ENCODE results near the gene ULK1. TPM values are rescaled to one million over a fixed set of nuclear protein-coding genes. Genes with fewer than 3 reads are reported as not detected.

Gene ULK1
- total RNA-seq, 1 experiment from 2014 or later: 48.9 TPM

DNA sequence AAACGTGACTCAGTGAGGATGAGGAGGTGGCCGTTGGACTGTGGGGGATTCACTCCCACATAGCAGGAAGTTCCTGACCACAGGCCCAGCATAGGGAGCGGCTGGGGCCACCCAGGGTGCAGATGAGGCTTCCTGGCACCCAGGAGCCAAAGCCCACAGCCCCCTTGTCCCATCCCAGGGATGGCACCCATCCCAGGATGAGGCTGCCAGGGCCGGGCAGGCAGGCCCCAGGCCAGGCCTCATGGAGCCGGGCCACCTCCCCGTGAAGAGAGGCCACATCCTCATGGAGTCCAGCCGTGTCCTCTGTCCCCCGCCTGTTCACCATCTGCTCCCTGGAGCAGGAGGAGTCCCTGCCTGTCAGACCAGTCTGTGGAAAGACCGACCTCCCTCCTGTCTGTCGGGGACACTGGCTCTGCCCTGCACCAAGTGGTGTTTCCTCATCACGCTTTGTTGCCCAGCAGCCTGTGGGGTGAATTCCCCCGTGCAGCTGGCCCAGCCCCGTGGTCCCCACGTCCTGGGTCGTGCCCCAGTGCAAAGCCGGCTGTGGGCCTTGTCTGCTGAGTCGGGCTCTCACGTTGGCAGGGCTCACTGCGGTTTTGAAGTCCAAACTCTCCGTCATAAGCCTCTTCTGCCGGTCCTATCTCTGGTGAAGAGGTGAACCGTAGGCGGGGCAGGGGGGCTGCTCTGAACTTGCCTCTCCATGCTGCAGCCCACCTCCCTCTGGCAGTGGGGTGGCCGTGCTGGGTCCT, 41.7 kb upstream of the ULK1 start:
- intact Hi-C loops (cut with micrococcal nuclease; ENCODE audit: unreplicated experiment): no loop called here
- no peaks in the 10 kb centered on the region for H3K9me3 Mint-ChIP-seq (ENCODE audit: low read depth, unreplicated experiment)
- TF ChIP-seq, protein P1, sequence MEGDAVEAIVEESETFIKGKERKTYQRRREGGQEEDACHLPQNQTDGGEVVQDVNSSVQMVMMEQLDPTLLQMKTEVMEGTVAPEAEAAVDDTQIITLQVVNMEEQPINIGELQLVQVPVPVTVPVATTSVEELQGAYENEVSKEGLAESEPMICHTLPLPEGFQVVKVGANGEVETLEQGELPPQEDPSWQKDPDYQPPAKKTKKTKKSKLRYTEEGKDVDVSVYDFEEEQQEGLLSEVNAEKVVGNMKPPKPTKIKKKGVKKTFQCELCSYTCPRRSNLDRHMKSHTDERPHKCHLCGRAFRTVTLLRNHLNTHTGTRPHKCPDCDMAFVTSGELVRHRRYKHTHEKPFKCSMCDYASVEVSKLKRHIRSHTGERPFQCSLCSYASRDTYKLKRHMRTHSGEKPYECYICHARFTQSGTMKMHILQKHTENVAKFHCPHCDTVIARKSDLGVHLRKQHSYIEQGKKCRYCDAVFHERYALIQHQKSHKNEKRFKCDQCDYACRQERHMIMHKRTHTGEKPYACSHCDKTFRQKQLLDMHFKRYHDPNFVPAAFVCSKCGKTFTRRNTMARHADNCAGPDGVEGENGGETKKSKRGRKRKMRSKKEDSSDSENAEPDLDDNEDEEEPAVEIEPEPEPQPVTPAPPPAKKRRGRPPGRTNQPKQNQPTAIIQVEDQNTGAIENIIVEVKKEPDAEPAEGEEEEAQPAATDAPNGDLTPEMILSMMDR (IDR thresholded peaks at IDR 0.05; ENCODE audit: unreplicated experiment): no peak
- H3K36me3 Mint-ChIP-seq (ENCODE audit: insufficient read depth, unreplicated experiment): peaks cover 11% of the 10 kb centered on the region
- CTCF ChIA-PET: no interaction called here
- BruUV-seq (replicated peaks): no TSS peak
- no peak for DNase-seq
- H3K4me3 Mint-ChIP-seq (ENCODE audit: low read depth, unreplicated experiment): no peak overlapping the region
- H3K27ac Mint-ChIP-seq (ENCODE audit: unreplicated experiment): no peak overlapping the region
- peaks cover 21% of the 10 kb centered on the region for H3K4me1 Mint-ChIP-seq (ENCODE audit: low read depth, unreplicated experiment)
- H3K27me3 Mint-ChIP-seq (ENCODE audit: unreplicated experiment): peaks cover 41% of the 10 kb centered on the region

DNA sequence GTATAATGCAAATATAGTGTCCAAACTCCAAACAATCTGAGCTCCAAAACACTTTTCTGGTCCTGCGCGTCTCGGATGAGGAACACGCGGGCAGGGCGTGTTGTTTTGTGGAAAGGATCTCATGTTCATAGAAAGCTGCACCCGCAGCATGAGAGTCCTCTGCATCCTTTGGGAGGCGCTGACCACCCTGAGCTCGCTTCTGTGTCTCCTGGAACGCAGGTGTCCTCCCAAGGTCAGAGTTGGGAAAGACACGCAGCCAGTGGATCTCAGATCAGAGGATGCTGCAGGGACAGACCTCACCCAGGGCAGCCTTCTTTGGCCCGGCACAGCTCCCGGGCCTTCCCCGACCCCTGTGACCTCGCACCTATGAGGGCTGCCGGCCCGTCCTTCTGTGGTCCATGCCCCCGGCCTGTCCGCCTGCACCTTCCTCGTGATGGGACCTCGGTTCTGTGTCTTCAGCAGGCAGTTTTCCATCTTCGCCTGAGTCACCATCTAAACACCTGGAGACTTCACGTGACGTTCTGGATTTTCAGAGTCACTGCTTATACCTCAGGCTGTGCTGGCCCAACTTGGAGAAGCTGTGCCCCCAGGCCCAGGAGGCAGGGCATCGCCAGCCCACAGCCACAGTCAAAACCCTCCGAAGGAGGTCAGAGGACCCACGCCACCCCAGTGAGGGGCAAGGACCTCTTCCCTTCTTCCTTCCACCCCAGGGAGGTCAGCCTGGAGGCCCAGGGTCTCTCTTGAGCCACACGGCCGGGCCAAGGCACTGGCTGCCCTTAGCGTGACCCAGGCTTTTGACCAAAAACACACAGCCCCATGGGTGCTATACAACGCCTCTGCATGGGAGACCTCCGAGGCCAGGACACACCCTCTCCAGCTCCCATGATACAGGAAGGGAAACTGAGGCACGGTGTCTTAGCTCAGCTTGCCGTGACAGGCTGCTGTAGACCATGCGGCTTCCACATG, 40.3 kb upstream of the ULK1 start:
- Mint-ChIP-seq H3K36me3 (ENCODE audit: insufficient read depth, unreplicated experiment) (peaks cover 14% of the 10 kb centered on the region), H3K4me1 (ENCODE audit: low read depth, unreplicated experiment) (peaks cover 31% of the 10 kb centered on the region), H3K4me3 (ENCODE audit: low read depth, unreplicated experiment) (no peak overlapping the region), H3K27ac (ENCODE audit: unreplicated experiment) (no peak overlapping the region), H3K27me3 (ENCODE audit: unreplicated experiment) (peaks cover 29% of the 10 kb centered on the region), H3K9me3 (ENCODE audit: low read depth, unreplicated experiment) (no peaks in the 10 kb centered on the region)
- intact Hi-C loops (cut with micrococcal nuclease; ENCODE audit: unreplicated experiment): no loop called here
- TF ChIP-seq, protein P1 (IDR thresholded peaks at IDR 0.05; ENCODE audit: unreplicated experiment): no peak
- no TSS peak for BruUV-seq (replicated peaks)
- CTCF ChIA-PET: interaction anchor here (0.5 to 0.7 kb wide), 3 partner anchors 75 to 132 kb away, joined by 4 to 6 read pairs (median 6); partner anchors contain the start of gene PUS1
- no peak for DNase-seq

DNA sequence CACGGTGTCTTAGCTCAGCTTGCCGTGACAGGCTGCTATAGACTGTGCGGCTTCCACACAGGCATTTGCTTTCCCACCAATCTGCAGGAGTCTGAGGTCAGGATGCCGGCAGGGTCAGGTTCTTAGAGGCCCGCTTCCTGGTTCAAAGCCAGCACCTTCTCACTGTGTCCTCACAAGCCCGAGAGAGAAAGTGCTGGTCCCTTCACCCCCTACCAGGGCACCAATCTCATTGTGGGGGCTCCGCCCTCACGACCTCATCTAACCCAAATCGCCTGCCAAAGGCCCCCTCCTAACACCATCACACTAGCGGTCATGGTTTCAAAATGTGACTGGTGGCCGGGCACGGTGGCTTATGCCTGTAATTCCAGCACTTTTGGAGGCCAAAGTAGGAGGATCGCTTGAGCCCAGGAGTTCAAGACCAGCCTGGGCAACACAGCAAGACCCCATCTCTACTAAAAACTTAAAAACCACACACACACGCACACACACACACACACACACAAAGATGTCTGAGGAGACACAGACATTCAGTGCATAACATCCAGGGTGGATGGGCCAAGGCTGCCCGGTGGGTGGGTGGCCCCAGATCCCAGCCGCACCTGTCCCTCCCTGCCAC, 39.5 kb upstream of the ULK1 start:
- no peak overlapping the region for H3K4me3 Mint-ChIP-seq (ENCODE audit: low read depth, unreplicated experiment)
- no peak for DNase-seq
- H3K4me1 Mint-ChIP-seq (ENCODE audit: low read depth, unreplicated experiment): peaks cover 33% of the 10 kb centered on the region
- H3K36me3 Mint-ChIP-seq (ENCODE audit: insufficient read depth, unreplicated experiment): peaks cover 15% of the 10 kb centered on the region
- intact Hi-C loops (cut with micrococcal nuclease; ENCODE audit: unreplicated experiment): no loop called here
- no peaks in the 10 kb centered on the region for H3K9me3 Mint-ChIP-seq (ENCODE audit: low read depth, unreplicated experiment)
- CTCF ChIA-PET: no interaction called here
- H3K27ac Mint-ChIP-seq (ENCODE audit: unreplicated experiment): no peak overlapping the region
- TF ChIP-seq, protein P1 (IDR thresholded peaks at IDR 0.05; ENCODE audit: unreplicated experiment): no peak
- BruUV-seq (replicated peaks): no TSS peak
- H3K27me3 Mint-ChIP-seq (ENCODE audit: unreplicated experiment): peaks cover 25% of the 10 kb centered on the region

DNA sequence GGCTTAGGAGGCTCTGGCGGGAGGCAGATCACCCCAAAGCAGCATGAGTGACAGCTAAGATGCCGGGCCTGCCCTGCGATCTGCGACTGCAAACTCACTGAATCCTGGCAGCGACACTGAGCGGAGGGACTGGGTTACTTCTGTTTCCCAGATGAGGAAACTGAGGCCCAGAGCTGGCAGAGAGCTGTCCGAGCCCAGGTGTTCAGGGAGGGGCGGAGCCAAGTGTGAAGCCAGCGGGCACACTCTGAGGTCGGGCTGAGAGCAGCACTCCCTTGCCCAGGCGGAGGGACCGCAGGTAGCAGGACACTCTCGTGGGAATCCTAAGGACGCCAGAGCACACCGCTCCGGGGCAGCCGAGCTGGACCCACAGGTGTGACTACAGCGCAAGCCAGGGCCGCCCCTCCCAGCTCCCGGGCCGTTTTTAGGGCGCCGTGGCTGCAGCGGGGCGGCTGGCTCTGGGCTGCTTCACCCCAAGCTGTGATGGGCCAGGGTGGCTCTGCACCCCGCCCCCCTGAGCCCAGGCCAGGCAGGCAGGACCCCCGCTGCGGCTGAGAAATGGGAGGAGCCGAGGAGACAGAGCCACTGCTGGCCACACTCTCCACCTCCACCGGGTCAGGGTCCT, 38.8 kb upstream of the ULK1 start:
- no TSS peak for BruUV-seq (replicated peaks)
- CTCF ChIA-PET: no interaction called here
- TF ChIP-seq, protein P1 (IDR thresholded peaks at IDR 0.05; ENCODE audit: unreplicated experiment): no peak
- Mint-ChIP-seq H3K4me1 (ENCODE audit: low read depth, unreplicated experiment) (peaks cover 40% of the 10 kb centered on the region), H3K27me3 (ENCODE audit: unreplicated experiment) (peaks cover 25% of the 10 kb centered on the region), H3K36me3 (ENCODE audit: insufficient read depth, unreplicated experiment) (peaks cover 22% of the 10 kb centered on the region), H3K9me3 (ENCODE audit: low read depth, unreplicated experiment) (no peaks in the 10 kb centered on the region), H3K4me3 (ENCODE audit: low read depth, unreplicated experiment) (peak overlapping the region; percentile 18), H3K27ac (ENCODE audit: unreplicated experiment) (peak overlapping the region; percentile 32)
- intact Hi-C loops (cut with micrococcal nuclease; ENCODE audit: unreplicated experiment): no loop called here
- no peak for DNase-seq

Data from Calu3 (cell line).